Measurements from ENCODE around the gene ACTC1.
"Not testable (repeated sequence)": the region's sequence is repeated elsewhere in the genome, so short reads cannot be mapped to it uniquely, and the experiment has no call there.

The ACTC1 gene

GRCh38 chr15:34795267-34796081, at the start of gene ACTC1:
Gene ACTC1, minus strand, starts transcription at chr15:34795549. Its CDS starts 741 bp downstream, at chr15:34794808.
- DNase-seq (ENCODE audit: low spot score), result peak; percentile 89

GRCh38 chr15:34841262-34841725, 45.9 kb upstream of the ACTC1 start:
- no peak for DNase-seq (ENCODE audit: low spot score)

- no peak for DNase-seq (ENCODE audit: low spot score)
These were observed 42.9 kb upstream of the ACTC1 start for GRCh38 chr15:34838282-34838681.

GRCh38 chr15:34837246-34838016, 42.1 kb upstream of the ACTC1 start:
- peak; percentile 58 for DNase-seq (ENCODE audit: low spot score)

- DNase-seq (ENCODE audit: low spot score), result no peak
These were observed 33.0 kb upstream of the ACTC1 start for GRCh38 chr15:34828145-34828911.

GRCh38 chr15:34821831-34822230, 26.5 kb upstream of the ACTC1 start:
- DNase-seq (ENCODE audit: low spot score), result no peak

- no peak for DNase-seq (ENCODE audit: low spot score)
These were observed 24.8 kb upstream of the ACTC1 start for GRCh38 chr15:34820110-34820509.

GRCh38 chr15:34818526-34818925, 23.2 kb upstream of the ACTC1 start:
- DNase-seq (ENCODE audit: low spot score), result no peak

- DNase-seq (ENCODE audit: low spot score), result no peak
These were observed 20.5 kb upstream of the ACTC1 start for GRCh38 chr15:34815836-34816235.

- no peak for DNase-seq (ENCODE audit: low spot score)
These were observed 18.3 kb upstream of the ACTC1 start for GRCh38 chr15:34813446-34814190.

- not testable (repeated sequence) for DNase-seq (ENCODE audit: low spot score)
These were observed 17.6 kb upstream of the ACTC1 start for GRCh38 chr15:34812868-34813365.

GRCh38 chr15:34812369-34812768, 17.0 kb upstream of the ACTC1 start:
- no peak for DNase-seq (ENCODE audit: low spot score)

- peak; percentile 84 for DNase-seq (ENCODE audit: low spot score)
These were observed 15.2 kb upstream of the ACTC1 start for GRCh38 chr15:34810443-34811129.

- no peak for DNase-seq (ENCODE audit: low spot score)
These were observed 13.8 kb upstream of the ACTC1 start for GRCh38 chr15:34809186-34809585.

- DNase-seq (ENCODE audit: low spot score), result no peak
These were observed 12.7 kb upstream of the ACTC1 start for GRCh38 chr15:34808016-34808415.

GRCh38 chr15:34807241-34807640, 11.9 kb upstream of the ACTC1 start:
- DNase-seq (ENCODE audit: low spot score), result not testable (repeated sequence)

- no peak for DNase-seq (ENCODE audit: low spot score)
These were observed 9.4 kb upstream of the ACTC1 start for GRCh38 chr15:34804776-34805175.

GRCh38 chr15:34804113-34804512, 8.8 kb upstream of the ACTC1 start:
- DNase-seq (ENCODE audit: low spot score), result no peak

GRCh38 chr15:34802803-34803750, 7.7 kb upstream of the ACTC1 start:
- no peak for DNase-seq (ENCODE audit: low spot score)

- DNase-seq (ENCODE audit: low spot score), result no peak
These were observed 7.0 kb upstream of the ACTC1 start for GRCh38 chr15:34802371-34802770.
